Measurements from ENCODE around the gene S100A12.

The S100A12 gene

DNA sequence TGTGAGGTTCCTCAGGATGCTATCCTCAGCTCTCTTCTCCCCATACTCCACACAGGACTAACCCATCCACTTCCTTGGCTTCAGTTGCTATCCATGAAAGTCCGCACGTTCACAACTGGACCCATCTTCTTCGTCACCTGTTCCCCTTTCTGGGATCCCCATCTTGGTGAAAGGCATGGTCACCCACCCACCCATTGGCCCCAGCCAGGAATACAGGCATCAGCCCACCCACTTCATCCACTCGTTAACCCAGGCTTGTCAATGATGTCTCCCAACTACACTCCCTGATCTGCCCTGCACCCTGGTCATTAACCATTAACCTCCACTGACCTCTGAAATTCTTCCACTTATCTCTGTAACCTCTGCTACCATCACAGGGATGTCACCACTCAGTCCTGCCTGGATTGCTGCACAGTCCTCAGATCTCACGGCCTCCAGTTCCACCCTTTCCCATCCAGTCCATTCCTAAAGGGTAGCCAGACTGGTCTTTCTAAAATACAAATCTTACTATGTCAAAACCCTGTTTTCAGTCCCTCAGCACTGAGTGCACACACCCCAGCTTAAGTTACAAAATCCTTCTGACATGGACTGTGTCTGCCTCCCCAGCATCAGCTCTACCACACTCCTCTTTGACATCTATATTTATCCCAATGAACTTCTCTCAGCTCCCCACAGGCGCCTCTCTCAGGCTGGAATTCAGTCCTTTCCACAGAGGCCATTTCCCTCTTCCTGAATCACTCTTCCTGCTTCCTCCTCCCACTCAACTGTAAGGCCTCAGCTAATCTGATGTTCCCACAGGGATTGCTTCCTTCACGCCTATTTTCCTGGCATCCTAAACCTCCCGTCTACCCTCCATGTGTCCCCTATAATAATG is 37.2 kb downstream of the S100A12 start:
- Histone ChIP-seq H3K9ac (ENCODE audit: insufficient read length, low read depth) (no peak overlapping the region), H3K36me3 (ENCODE audit: insufficient read depth, insufficient read length, low read length) (no peaks in the 10 kb centered on the region), H3K4me3 (ENCODE audit: insufficient read length, low read depth) (no peak overlapping the region), H3K27me3 (ENCODE audit: insufficient read depth, insufficient read length) (no peaks in the 10 kb centered on the region), H3K9me3 (ENCODE audit: insufficient read depth, low read length) (no peaks in the 10 kb centered on the region; the same call in 1 of the 2 replicates), H3K4me1 (ENCODE audit: insufficient read depth, insufficient read length) (no peaks in the 10 kb centered on the region)
- no peak for DNase-seq (ENCODE audit: low read depth, low spot score)
- TF ChIP-seq YY1 (IDR thresholded peaks at IDR 0.05; ENCODE audit: insufficient read depth, insufficient read length) (no peak), SUZ12 (IDR thresholded peaks at IDR 0.05; ENCODE audit: extremely low read depth, insufficient read depth, insufficient read length) (no peak)

DNA sequence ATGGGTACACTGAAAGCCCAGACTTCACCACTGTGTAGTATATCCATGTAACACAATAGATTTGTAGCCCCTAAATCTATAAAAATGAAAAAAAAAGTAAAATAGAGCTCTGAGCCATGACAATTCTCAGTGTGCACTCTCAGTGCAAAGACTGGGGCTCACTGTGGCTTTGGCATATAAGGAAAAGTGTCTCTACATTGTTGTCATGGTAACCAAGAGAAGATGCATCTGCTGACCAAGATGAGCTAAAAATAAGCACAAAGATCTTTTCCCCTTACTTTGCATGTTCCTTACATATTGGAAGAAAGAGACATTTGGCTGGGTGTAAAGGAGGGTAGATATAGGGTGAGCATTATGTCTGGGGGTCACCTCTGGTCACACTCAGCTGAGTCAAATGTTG is 38.8 kb downstream of the S100A12 start:
- Histone ChIP-seq H3K27me3 (ENCODE audit: insufficient read depth, insufficient read length) (no peaks in the 10 kb centered on the region), H3K9me3 (ENCODE audit: insufficient read depth, low read length) (peaks cover 11% of the 10 kb centered on the region), H3K36me3 (ENCODE audit: insufficient read depth, insufficient read length, low read length) (no peaks in the 10 kb centered on the region), H3K4me1 (ENCODE audit: insufficient read depth, insufficient read length) (no peaks in the 10 kb centered on the region), H3K4me3 (ENCODE audit: insufficient read length, low read depth) (no peak overlapping the region), H3K9ac (ENCODE audit: insufficient read length, low read depth) (no peak overlapping the region)
- no peak for DNase-seq (ENCODE audit: low read depth, low spot score)
- TF ChIP-seq ZNF274 (IDR thresholded peaks at IDR 0.05; ENCODE audit: low read depth, low read length) (no peak), SUZ12 (IDR thresholded peaks at IDR 0.05; ENCODE audit: extremely low read depth, insufficient read depth, insufficient read length) (no peak), YY1 (IDR thresholded peaks at IDR 0.05; ENCODE audit: insufficient read depth, insufficient read length) (no peak)

DNA sequence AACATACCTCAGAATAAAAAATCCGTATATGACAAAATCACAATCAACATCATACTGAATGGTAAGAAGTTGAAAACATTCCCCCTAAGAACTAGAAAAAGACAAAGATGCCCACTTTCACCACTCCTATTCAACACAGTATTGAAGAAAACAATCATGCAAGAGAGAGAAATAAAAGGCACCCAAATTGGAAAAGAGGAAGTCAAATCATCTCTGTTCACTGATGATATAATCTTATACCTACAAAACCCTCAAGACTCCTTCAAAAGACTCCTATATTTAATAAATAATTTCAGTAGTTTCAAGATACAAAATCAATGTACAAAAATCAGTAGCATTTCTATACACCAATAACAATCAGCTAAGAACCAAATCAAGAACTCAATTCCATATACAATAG is 41.5 kb downstream of the S100A12 start:
- no peaks in the 10 kb centered on the region for H3K4me1 ChIP-seq (ENCODE audit: insufficient read depth, insufficient read length)
- TF ChIP-seq ZNF274 (IDR thresholded peaks at IDR 0.05; ENCODE audit: low read depth, low read length), result no peak
- TF ChIP-seq SUZ12 (IDR thresholded peaks at IDR 0.05; ENCODE audit: extremely low read depth, insufficient read depth, insufficient read length), result no peak
- no peak for TF ChIP-seq YY1 (IDR thresholded peaks at IDR 0.05; ENCODE audit: insufficient read depth, insufficient read length)
- H3K9ac ChIP-seq (ENCODE audit: insufficient read length, low read depth), result no peak overlapping the region
- no peaks in the 10 kb centered on the region for H3K27me3 ChIP-seq (ENCODE audit: insufficient read depth, insufficient read length)
- no peak for DNase-seq (ENCODE audit: low read depth, low spot score)
- H3K36me3 ChIP-seq (ENCODE audit: insufficient read depth, insufficient read length, low read length), result no peaks in the 10 kb centered on the region
- no peak overlapping the region for H3K4me3 ChIP-seq (ENCODE audit: insufficient read length, low read depth)
- H3K9me3 ChIP-seq (ENCODE audit: insufficient read depth, low read length), result peaks cover 13% of the 10 kb centered on the region

DNA sequence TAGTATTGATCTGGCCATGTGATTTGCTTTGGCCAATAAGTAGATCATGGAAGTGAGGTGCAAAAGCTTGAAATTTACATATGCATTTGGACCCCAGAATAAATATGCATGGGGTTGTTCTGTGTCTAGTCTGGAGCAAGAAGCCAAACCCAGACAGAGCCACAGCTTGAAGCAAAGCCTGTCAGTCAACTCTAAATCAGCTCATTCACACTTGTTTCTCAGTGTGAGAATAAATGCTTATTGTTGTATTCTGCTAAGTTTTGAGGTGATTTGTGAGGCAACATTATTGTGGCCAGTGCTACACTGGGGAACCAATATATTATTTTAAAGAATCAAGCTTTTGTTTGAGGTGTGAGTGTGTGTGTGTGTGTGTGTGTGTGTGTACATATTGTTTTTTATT is 50.5 kb downstream of the S100A12 start:
- DNase-seq (ENCODE audit: low read depth, low spot score), result no peak

More for the DNA sequence above, 50.5 kb downstream of the S100A12 start:
- Histone ChIP-seq H3K9ac (ENCODE audit: insufficient read length, low read depth) (no peak overlapping the region), H3K4me1 (ENCODE audit: insufficient read depth, insufficient read length) (no peaks in the 10 kb centered on the region), H3K36me3 (ENCODE audit: insufficient read depth, insufficient read length, low read length) (no peaks in the 10 kb centered on the region), H3K9me3 (ENCODE audit: insufficient read depth, low read length) (peaks cover 42% of the 10 kb centered on the region), H3K27me3 (ENCODE audit: insufficient read depth, insufficient read length) (no peaks in the 10 kb centered on the region), H3K4me3 (ENCODE audit: insufficient read length, low read depth) (no peak overlapping the region)
- TF ChIP-seq ZNF274 (IDR thresholded peaks at IDR 0.05; ENCODE audit: low read depth, low read length) (no peak), YY1 (IDR thresholded peaks at IDR 0.05; ENCODE audit: insufficient read depth, insufficient read length) (no peak), SUZ12 (IDR thresholded peaks at IDR 0.05; ENCODE audit: extremely low read depth, insufficient read depth, insufficient read length) (no peak)
